NCI-H345 treated with DMSO at 0.1 percent for 48 hours (cell line): ENCODE data around the gene GPR17.

ENCODE experiments used
- DNase-seq: peaks from one replicate; lab custom pipeline; 2025; ENCODE audit not compliant: unreplicated experiment; lab: John Stamatoyannopoulos, UW

GPR17 gene

DNA sequence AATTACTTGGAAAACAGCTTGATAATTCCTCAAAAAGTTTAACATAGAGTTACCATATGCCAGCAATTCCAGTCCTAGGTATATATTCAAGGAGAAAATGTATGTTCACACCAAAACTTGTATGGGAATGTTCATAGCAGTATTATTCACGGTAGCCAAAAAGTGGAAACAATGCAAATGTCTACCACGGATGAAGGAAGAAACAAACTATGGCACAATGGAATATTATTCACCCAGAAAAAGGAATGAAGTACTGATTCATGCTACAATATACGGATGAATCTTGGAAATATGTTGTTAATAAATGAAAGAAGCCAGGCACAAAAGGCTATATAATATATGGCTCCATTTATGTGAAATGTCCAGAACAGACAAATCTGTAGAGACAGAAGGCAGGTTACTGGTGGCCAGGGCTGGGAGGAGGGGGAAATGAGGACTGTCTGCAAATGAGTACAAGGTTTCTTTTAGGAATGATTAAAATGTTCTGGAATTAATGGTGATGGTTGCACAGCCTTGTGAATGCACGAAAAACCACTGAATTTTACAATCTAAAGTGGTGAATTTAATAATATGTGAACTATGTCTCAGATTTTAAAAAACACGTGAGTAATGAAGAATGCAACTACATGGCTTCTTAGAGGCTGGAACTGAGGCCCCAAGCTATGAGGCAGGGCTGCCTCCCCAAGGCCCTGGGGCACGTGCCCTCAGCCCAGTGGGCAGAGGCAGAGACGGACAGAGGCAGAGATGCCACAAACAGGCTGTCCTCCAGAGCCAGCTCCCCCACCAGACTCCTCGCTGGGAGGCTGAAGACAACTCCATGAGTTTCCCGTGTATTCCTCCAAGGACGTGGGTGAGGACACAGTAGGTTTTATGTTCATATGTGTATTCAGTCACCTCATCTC is 24.4 kb downstream of the GPR17 start:
- no peak for DNase-seq

DNA sequence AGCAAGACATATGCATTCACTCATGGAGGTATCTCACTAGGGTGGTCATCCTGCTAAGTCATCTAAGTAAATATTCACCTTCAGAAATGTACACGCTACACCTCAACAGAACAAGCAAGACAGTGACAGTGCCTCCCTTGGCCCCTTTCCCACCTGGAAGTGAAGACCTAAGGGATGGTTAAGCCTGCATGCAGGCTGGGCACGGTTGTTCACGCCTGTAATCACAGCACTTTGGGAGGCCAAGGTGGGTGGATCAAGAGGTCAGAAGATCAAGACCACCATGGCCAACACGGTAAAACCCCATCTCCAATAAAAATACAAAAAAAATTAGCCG is 25.0 kb downstream of the GPR17 start:
- DNase-seq, result no peak

DNA sequence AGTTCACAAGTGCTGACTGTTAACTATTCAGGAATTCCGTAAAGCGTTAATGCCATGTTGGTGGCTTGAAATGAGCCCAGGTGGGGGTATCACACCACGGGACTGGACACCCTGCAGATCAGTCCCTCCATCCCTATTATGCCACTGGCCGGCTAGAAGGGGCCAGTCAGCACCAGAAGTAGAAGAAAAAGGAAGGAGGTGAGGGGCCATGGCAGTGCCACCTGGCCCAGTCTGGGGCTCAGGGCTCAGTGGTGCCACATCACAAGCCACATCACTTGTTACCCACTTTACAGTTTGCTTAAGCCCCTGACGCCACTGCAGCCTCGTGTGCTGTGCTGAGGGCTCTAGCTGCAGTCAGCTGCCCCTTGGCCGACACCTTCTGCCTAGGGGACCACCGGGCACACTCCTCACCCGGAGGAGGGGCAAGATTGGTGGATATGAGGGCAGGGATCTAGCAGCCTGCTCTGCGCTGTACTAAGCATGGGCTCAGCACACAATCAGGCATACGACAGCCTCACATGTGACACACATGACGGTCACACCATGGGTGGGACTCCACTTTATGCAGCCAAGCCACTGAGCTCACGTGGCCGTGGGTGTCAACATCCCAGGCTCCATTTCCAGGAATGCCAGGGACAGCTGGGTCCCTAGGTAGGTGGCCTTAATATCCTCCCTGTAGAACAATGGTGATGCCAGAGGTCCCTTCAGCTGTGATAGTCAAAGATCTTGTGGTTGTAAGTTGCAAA is 25.8 kb downstream of the GPR17 start:
- no peak for DNase-seq

DNA sequence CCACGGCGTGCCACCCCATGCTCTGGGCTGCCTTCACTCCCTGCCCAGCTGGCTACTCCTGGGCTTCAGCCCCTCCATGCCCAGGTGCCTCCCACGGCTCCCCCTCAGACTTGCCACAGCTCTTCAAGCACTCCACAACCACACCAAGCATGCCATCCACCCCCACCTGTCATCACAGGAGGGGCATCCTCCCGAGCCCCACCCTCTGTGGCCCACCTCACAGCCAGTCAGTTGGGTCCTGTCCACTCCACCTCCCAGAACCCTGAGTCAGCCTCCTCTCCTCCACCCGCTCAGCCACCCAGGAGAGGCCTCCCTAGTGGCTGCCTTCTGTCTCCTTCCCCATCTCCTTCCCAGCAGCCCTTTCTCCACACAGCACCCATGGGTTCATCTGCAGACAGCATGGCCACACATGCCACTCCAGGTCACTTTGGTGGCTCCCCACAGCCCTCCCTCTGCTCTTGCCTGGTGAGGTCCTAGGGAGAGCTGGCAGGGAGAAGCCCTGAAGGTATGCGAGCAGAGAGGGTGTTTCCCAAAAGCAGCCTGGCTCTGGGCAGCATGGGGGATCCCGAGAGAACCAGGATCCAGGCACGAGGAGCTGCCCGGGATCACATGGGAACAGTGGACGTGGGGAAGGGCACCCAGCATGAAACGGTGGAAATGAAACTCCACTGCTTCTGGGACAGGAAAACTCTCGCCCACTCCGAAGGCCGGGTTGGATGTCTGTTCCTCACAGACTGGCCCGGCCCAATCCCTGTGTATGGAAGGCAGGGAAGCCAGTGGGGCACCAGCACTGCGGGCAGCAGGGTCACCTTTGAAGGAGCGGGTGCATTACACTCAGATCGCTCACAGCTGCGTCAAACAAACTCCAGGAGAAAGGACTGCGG is 26.6 kb downstream of the GPR17 start:
- DNase-seq, result no peak

DNA sequence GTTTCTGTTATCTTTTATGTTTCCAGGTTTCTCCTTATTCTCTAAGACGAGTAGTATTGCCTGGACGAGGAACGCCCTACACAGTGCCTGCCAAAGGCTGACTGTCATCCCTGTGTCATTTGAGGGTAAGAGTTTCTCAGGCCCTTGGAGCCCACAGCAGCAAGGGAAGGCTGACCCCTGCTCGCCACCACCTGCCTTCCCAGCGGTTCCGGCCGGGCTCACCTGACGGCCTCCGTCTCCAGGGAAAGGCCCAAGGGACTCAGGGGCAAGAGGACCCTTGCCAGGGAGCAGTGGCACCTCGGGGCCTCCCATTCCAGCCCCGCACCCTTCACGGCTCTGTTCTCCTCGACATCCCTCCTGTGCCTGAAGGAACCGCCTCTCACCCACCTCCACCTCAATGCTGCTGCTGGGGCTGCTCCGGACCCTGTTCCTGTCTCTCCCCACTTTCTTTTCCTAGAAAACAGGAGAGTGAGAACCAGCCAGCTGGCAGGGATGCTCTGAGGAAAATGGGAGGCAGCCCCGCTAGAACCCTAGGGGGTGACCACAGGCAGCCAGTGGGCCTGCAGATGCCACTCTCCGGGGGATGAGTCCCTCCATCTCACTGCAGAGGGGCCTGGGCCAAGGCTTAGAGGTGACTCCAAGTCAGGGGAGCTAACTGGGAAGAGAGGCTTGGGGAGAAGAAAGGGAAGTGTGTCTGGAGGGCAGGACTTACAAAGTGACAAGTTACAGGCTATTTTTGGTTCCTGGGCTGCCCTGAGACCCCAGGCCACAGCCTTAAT is 27.5 kb downstream of the GPR17 start:
- DNase-seq, result no peak

DNA sequence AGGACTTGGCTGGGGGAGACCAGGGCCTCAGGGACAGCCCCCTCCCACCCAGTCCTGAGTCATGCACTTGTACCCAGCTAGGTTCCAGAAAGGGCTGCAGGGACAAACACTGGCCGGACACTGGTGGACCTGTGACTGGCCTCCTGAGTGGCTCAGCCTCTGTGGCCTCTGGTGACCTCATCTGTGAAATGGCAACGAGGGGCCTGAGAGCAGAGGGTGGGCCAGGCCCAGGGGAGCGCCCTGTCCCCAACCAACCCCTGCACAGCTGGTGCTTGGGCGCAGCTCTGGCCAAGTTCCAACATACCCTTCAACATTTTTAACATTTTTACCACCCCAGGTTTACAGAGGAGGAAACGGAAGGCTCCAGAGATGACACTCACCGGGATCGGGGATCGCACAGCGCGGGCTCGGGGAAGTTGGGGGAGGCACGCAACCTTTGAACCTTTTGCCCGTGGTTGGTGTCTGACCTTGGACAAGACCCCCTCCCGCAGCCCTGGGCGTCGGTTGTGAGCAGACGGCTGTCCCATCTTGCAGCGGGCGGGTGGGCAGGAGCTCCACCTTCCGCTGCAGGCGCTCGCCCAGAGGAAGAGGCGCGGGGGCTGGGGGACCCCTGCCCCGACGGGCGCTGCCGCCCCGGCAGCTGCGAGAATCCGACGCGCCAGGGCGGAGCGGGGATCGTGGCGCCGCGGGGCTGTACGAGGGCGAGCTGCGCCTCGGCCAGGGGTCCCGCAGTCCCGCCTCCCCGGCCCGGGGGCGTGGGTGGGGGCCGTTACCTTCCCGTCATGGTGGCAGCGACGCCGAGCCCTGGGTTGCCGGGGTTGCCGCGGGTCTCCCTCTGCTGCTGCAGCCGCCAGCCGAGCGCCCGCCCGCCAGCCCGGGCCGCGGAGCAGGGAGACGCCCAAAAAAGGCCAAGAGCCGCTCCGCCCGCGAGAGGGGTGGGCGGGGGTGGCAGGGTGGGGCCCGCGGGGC is 28.6 kb downstream of the GPR17 start:
- no peak for DNase-seq

DNA sequence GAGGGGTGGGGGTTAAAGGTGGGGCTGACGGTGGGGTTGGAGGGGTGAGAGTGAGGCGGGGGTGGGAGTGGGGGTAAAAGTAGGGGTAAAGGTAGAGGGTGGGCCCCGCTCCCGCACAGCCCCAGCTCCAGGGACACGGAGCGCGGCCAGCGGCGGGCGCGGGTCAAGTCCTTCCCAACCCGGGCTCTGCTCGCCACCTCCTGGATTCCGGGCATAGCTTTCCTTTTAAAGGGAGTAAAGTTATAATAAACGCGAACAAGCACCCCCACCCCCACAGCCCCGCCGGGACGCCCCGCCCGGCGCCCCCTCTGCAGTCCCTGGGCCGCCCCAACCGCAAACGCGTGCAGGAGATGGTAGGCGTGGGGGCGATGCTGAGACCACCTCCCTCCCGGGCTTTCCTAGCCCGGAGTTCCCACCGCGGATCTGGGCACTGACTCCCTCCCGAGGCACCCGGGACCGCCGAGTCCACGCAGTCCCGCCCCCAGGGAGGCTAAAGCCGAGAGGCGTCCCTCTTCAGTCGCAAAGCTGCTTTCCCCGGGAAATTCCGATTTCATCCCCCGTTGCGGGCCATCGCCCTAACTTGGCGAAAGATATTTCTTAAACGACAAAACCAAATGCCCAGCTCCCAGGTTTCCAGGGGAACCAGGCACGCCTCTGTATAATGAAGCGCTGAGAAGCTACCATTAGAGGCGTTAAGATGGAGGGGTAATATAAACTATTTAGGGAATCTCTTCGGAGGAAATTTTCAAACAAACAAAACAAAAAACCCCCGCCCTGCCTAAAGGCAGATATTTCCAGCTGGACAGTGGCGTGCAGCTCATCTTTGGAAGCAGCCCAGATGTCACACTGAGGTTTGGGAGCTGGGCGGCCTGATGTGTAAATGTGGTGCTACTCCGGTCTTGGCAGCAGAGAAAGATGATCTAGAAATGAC is 29.6 kb downstream of the GPR17 start, which contains the start of gene LIMS2:
Gene LIMS2, minus strand, starts transcription at position 200 of the 931 bp plus-strand sequence. CDS start 506 bp downstream, outside the sequence.
- DNase-seq, result no peak

DNA sequence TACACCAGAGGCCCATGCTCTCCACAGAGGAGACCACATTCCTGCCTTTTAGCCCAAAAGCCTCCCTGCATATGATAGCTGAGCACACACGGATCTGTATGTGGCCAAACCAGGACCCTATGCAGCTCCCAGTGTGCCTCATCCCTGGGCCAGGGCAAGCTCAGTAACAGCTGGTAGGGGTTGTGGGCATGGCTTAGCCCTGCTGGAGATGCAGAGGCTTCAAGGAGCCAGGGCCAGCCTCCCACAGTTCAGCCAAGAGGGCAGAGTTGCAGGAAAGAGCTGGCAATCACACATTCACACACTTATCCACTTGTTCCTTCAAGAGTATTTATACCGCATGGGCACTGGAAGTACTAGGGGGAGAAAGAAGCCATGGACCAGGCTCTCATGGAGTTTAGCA is 31.0 kb downstream of the GPR17 start:
- DNase-seq, result no peak

DNA sequence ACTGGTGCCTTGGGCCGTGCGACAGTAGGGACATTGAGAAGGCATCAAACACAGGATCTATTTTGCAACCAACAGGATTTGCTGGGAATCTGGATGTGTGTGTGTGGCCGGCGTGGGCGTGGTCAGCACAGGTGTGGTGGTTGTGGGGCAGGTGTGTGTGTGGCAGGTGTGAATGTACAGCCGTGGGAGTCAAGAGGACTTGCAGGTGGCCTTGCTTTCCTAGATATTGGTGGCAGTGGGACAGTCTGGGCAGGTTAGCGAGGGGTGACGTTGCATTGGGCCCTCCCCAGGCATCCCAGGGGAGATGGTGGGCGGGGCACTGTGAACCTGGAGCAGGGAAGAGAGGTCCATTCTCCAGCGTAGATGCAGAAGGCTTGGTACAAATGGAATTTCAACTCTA is 32.6 kb downstream of the GPR17 start:
- DNase-seq, result no peak

DNA sequence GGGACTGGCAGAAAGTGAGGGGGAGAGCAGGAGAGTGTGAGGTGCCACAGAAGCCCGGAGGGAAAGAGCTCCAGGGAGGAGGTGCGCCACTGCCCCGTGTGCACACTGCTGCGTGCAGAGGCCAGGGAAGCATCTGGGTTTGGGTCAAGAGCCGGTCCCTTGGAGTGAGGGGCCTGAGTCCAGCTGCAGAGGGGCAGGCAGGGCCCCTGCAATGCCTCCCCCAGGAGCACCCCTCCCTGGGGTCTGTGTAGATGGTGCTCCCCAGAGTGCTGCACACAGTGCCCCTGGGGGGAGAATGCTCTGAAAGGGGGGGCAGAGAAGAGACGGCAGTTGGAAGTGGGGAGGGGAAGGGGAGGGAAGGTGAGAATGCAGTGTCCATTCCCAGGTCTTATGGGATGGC is 33.0 kb downstream of the GPR17 start:
- no peak for DNase-seq

DNA sequence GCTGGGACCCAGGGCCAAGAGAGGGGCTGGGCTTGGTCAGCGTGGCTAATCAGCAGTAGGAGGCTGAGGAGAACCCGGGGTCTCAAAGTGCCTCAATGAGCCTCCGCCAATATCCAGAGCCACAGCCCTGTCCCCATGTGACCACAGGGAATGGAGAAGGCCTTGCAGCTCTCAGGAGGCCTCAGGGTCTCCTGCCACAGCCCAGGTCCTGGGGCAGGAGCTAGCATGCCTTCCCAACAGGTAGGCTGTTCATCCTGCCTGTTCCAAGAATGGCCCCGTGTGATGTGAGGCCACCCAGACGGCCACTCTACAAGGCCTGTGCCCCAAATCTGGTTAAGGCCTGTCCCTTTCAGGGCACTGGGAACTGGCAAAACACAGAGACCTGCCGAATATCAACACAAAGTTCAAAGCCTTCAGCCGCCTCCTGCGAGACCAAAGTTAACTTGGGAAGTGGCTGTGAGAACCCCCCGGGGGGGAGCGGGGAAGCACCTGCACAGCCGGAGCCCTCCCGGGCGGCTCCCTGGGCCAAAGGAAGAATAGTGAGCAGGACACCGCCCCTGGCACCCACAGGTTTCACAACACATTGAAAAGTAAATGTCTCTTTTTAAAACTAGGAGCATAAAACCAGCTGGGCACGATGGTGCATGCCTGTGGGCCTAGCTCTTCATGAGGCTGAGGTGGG is 33.9 kb downstream of the GPR17 start:
- no peak for DNase-seq

DNA sequence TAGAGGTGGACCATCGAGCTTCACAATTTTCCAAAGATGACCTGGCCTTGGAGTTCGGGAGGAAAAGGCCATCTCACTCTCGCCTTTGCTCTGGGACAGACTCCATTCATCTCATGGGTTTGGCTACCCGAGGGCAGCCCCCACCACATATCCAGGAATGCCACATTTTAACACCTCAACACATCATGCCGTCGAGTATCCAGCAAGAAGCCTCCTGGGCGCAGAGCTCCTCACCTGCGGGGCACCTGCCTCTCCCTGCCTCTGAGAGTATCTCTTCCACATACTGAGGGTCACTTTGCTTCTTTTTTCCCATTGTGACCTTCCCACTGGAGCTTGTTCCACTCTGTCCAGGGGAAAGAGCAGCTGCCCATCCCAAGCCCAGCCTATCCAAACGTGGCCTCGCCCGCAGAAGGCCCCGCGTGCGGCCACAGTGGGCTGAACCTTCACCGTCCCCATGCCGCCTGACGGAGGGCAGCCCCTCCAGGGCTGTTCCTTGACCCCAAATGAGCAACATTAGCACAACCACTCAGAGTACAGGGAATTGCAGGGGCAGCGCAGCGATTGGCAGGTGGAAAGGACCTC is 34.8 kb downstream of the GPR17 start:
- no peak for DNase-seq

DNA sequence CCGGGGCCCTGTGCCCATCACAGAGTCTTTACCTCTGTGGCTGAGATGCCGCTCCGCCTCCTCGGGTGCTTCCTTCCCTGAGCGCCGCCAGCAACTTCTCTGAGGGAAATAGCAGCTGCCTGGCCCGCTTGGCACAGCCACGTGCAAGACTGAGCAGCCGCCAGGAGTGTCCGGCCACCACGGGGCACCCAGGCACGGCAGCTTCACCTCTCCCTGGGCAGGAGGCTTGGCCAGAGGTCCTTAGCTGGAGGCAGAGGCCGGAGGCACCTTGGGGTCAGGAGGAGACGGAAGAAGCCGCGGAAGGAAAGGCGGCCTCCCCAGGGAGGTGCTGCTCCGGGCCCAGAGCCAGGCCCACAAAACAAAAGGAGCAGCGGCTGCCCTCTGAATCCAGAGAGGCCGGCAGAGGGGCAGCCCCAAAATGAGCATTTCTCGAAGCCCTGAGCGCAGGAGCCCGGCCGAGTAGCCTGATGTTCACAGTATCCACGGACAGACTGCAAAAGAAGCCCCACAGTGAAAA is 35.4 kb downstream of the GPR17 start:
- no peak for DNase-seq

DNA sequence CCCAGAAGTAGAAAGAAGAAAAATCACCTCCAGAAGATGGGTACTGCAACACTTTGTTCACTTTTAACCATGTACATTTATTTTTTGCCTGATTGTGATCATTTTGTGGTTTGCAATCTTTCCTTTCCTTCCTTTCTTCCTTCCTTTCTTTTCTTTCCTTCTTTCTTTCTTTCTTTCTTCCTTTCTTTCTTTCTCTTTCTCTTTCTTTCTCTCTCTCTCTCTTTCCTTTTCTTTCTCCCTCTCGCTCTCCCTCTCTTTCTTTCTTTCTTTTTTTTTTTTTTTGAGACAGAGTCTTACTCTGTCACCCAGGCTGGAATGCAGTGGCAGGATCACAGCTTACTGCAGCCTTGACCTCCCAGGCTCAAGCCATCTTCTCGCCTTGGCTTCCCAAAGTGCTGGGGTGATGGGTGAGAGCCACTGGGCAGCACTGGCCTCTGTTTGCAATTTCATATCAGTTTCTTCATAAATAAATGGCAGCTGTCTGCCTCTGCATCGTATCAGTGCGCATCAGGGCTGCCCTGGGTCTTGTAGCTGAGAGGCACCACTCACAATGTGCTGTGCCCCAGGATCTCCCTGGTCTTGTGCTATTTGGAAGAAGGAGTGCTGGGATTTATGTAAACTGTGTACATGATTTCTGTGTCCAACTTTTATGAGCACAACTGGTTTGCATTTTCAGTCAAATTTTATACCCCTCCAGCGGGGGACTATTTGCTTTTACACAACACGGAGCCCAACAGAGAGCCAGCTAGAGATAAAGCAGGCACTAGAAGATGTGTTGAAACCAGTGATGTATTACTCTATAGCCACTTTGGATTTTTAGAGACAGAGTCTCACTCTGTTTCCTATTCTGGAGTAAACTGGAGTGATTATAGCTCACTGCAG is 36.3 kb downstream of the GPR17 start:
- no peak for DNase-seq

DNA sequence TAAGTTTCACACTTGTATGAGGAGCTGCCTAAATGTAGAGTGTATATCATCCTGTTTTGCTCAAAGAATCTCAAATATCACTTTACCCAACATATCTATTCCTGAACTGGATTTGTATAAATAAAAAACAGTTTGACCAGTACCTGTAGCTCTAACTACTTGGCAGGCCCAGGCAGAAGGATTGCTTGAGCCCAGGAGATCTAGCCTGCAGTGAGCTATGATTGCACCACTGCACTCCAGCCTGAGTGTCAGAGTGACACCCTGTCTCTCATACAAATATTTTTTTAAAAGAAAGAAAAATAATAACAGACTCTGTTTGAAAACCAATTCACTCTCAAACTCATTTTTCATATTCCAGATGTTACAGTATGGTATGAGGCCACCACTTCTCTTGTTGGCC is 37.1 kb downstream of the GPR17 start:
- DNase-seq, result no peak

DNA sequence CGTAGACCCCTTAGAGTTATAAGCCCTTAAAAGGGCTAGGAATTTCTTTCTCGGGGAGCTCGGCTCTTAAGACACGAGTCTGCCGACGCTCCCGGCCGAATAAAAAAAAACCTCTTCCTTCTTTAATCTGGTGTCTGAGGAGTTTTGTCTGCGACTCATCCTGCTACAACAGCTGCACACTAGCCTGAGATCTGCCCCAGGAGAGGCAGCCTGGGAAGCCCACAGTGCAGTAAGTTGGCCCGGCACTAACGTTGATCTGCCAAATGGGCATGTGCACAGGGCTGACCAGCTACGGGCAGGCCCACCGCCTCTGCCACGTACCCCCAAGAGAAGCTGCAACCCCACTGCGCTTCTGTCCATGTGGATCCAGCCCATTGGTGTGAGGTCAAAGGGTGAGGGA is 37.8 kb downstream of the GPR17 start:
- no peak for DNase-seq
